GM12878 (cell line): ENCODE measurements around the gene GBX1. TPM values are rescaled to one million over a fixed set of nuclear protein-coding genes. Genes with fewer than 3 reads are reported as not detected.

Experiments used
- ATAC-seq: fragments of 200-7000 bp; cut with Tn5 transposase; 3 replicates; pipeline ENCODE4 v1.9.1; 2020; ENCODE audit warnings: mild to moderate bottlenecking, moderate library complexity
- BruUV-seq: library from RNA; stranded (reverse); fragments of 400-500 nt; replicated peaks from 2 replicates; lab custom pipeline; 2021; lab: Mats Ljungman, UMichigan
- CTCF ChIA-PET: fragments of 300-600 bp; sonication (Branson Sonifier 250); formaldehyde crosslinking; extraction: SDS; loops from one replicate; lab custom pipeline; 2021; ENCODE audit warnings: inconsistent platforms; lab: Yijun Ruan, JAX
- POLR2A ChIA-PET: fragments of 350-600 bp; formaldehyde crosslinking; extraction: SDS; loops from one replicate; lab custom pipeline; 2021; ENCODE audit warnings: inconsistent platforms; lab: Charles Lee
- RAD21 ChIA-PET: fragments of 300-600 bp; sonication (Branson Sonifier 250); formaldehyde crosslinking; loops from one replicate; lab custom pipeline; 2023; ENCODE audit warnings: antibody characterized with exemption; ENCODE audit not compliant: unreplicated experiment; lab: Charles Lee
- SMC1A ChIA-PET: fragments of 300-600 bp; sonication (Branson Sonifier 250); formaldehyde crosslinking; loops from one replicate; lab custom pipeline; 2023; ENCODE audit not compliant: unreplicated experiment, uncharacterized antibody; lab: Charles Lee
- DNase-seq: peaks from one replicate; pipeline ENCODE4 v3.0.0-alpha.2; 2011; ENCODE audit warnings: low read depth, low spot score
- FAIRE-seq: peaks from 3 replicates; lab custom pipeline; 2011; peaks lifted over from hg19 to GRCh38; lab: Jason Lieb, UNC
- H2AFZ ChIP-seq: 2 replicates; pipeline ENCODE4 v1.6.0; 2011; ENCODE audit warnings: low read depth, low read length, control low read depth; ENCODE audit not compliant: control insufficient read depth
- H3K27ac ChIP-seq: 2 replicates; pipeline ENCODE4 v1.5.1; 2011; ENCODE audit warnings: control low read depth; ENCODE audit not compliant: control insufficient read depth, insufficient read depth
- H3K27me3 ChIP-seq, 2 experiments: replicated peaks in 1 of 2; 2 replicates each; pipeline versions ENCODE4 v1.6.0 to v1.6.1; 2011; ENCODE audit warnings: low read length in 1 of 2; ENCODE audit not compliant: control insufficient read depth in 2 of 2, insufficient read depth in 2 of 2
- H3K36me3 ChIP-seq, 2 experiments: 2 replicates each; pipeline ENCODE4 v1.5.1; 2011; ENCODE audit warnings: low read length in 1 of 2; ENCODE audit not compliant: control insufficient read depth in 2 of 2, insufficient read depth in 2 of 2
- H3K4me1 ChIP-seq: 2 replicates; pipeline ENCODE4 v1.6.1; 2011; ENCODE audit warnings: mild to moderate bottlenecking, low read length, moderate library complexity, mixed read lengths; ENCODE audit not compliant: control insufficient read depth, insufficient read depth
- H3K4me2 ChIP-seq: 2 replicates; pipeline ENCODE4 v1.6.0; 2011; ENCODE audit warnings: control low read depth; ENCODE audit not compliant: control insufficient read depth, insufficient read depth
- H3K4me3 ChIP-seq: fragments of 200-600 bp; sonication (generic); 2 replicates; pipeline ENCODE4 v1.5.1; 2016
- H3K79me2 ChIP-seq: 2 replicates; pipeline ENCODE4 v1.6.0; 2011; ENCODE audit warnings: low read length; ENCODE audit not compliant: control insufficient read depth, insufficient read depth
- H3K9ac ChIP-seq: 2 replicates; pipeline ENCODE4 v1.8.0; 2011; ENCODE audit warnings: low read length, control low read depth, mixed read lengths; ENCODE audit not compliant: control insufficient read depth, insufficient read depth
- H3K9me3 ChIP-seq: replicated peaks from 3 replicates; pipeline ENCODE4 v1.5.1; 2011; ENCODE audit warnings: mild to moderate bottlenecking, low read length; ENCODE audit not compliant: control insufficient read depth, insufficient read depth
- H4K20me1 ChIP-seq: 2 replicates; pipeline ENCODE4 v1.6.0; 2011; ENCODE audit not compliant: control insufficient read depth, insufficient read depth
- CHD1 ChIP-seq: IDR thresholded peaks from 2 replicates; pipeline ENCODE4 v1.6.1; 2012; ENCODE audit warnings: low read depth, low read length, improper control_type of control experiment
- ETV6 ChIP-seq, 2 experiments: fragments of 450-650 bp in 1 of 2; IDR thresholded peaks in 1 of 2; conservative IDR thresholded peaks in 1 of 2; 2 replicates each; pipeline ENCODE4 v1.6.1; 2014; ENCODE audit warnings: antibody characterized with exemption in 1 of 2, borderline replicate concordance in 1 of 2, low read depth in 1 of 2, mild to moderate bottlenecking in 1 of 2, moderate library complexity in 1 of 2
- MXI1 ChIP-seq: fragments of 150-350 bp; IDR thresholded peaks from 2 replicates; pipeline ENCODE4 v1.6.1; 2011; ENCODE audit warnings: low read depth, mild to moderate bottlenecking, inconsistent platforms, low read length, improper control_type of control experiment
- NBN ChIP-seq: fragments of 450-650 bp; IDR thresholded peaks from 2 replicates; pipeline ENCODE4 v1.6.1; 2016
- NFYA ChIP-seq: IDR thresholded peaks from 2 replicates; pipeline ENCODE4 v1.6.1; 2011; ENCODE audit warnings: low read depth, mild to moderate bottlenecking, low read length, improper control_type of control experiment, borderline replicate concordance
- RAD21 ChIP-seq: IDR thresholded peaks from 2 replicates; pipeline ENCODE4 v1.6.1; 2011; ENCODE audit warnings: mild to moderate bottlenecking, low read depth, low read length, moderate library complexity; ENCODE audit not compliant: insufficient read depth
- REST ChIP-seq: IDR thresholded peaks from 2 replicates; pipeline ENCODE4 v1.6.1; 2012; ENCODE audit warnings: mild to moderate bottlenecking, low read depth, low read length
- YBX1 ChIP-seq: fragments of 450-650 bp; IDR thresholded peaks from 2 replicates; pipeline ENCODE4 v1.6.1; 2016; ENCODE audit warnings: antibody characterized with exemption
- ZZZ3 ChIP-seq: IDR thresholded peaks from 2 replicates; pipeline ENCODE4 v1.6.1; 2011; ENCODE audit warnings: low read depth; ENCODE audit not compliant: control insufficient read depth, insufficient read length
- WGBS: methylation state at CpG from one replicate; pipeline ENCODE4 v1.1.6; 2016; ENCODE audit warnings: low lambda C conversion rate; ENCODE audit not compliant: insufficient replicate concordance, insufficient coverage; ENCODE audit errors: missing lambda C conversion rate; 5-methylcytosine and 5-hydroxymethylcytosine counted together
- in situ Hi-C: fragments of 300-500 bp; cut with MboI; formaldehyde crosslinking; loops from 9 replicates; pipeline ENCODE4 v1.14.3; 2018; ENCODE audit warnings: mixed read lengths
- intact Hi-C: fragments of 100-400 bp; cut with micrococcal nuclease; formaldehyde crosslinking; loops from one replicate; pipeline ENCODE4 v1.14.2; 2022; ENCODE audit not compliant: unreplicated experiment
- polyA plus RNA-seq, 11 experiments: library from polyadenylated mRNA; depleted of rRNA in 4 of 11; unstranded in 6 of 11; stranded (reverse) in 5 of 11; fragments of >200 nt; fragmentation: Nextera tagmentation in 4 of 11; fragmentation: Illumina TruSeq in 1 of 11; extraction: Ambion mirVana in 4 of 11; extraction: Trizol in 1 of 11; gene quantifications; 1 replicate in 1 of 11; 2 replicates in 10 of 11; pipeline versions ENCODE4 v1.2.1 to v1.2.3, GENCODE V29; 2011 to 2016; ENCODE audit warnings: inconsistent platforms in 2 of 11, missing spikeins in 2 of 11, low read depth in 1 of 11
- total RNA-seq, 4 experiments: library from RNA; depleted of rRNA in 3 of 4; stranded (reverse); fragments of >200 nt in 3 of 4; fragmentation: Illumina TruSeq in 1 of 4; extraction: Trizol in 1 of 4; gene quantifications; 2 replicates each; pipeline versions ENCODE4 v1.2.1 to v1.2.3, GENCODE V29; 2013 to 2021
- TF ChIP-seq, protein P1 (sequence below): fragments of 450-650 bp; IDR thresholded peaks from 2 replicates; pipeline ENCODE4 v1.6.1; 2017; ENCODE audit warnings: low read depth, mild to moderate bottlenecking, moderate library complexity
- TF ChIP-seq, protein P2 (sequence below): fragments of 150-350 bp; IDR thresholded peaks from 2 replicates; pipeline ENCODE4 v1.6.1; 2016; ENCODE audit warnings: low read depth, low read length
- TF ChIP-seq, protein P3 (sequence below): fragments of 450-650 bp; IDR thresholded peaks from 2 replicates; pipeline ENCODE4 v1.6.1; 2017; ENCODE audit warnings: borderline replicate concordance

GBX1 gene
- total and polyA plus RNA-seq, 10 of the 15 experiments (the other 5 are each of a cell fraction or from before 2014, with no cell fraction given) = not detected

- BruUV-seq = no TSS peak
- ChIA-PET RAD21 (no interaction called here), SMC1A (no interaction called here), CTCF (no interaction called here), POLR2A (no interaction called here)
- Histone ChIP-seq H4K20me1 (no peaks in the 10 kb centered on the region), H3K9me3 (no peaks in the 10 kb centered on the region), H3K27ac (no peak overlapping the region), H3K4me2 (no peak overlapping the region), H3K9ac (no peak overlapping the region), H3K27me3 (peaks cover 1 to 2% of the 10 kb centered on the region in 2 experiments; a peak in 2 of 4 replicates), H3K36me3 (peaks cover 0 to 4% of the 10 kb centered on the region in 2 experiments; a peak in 3 of 4 replicates), H3K4me1 (no peaks in the 10 kb centered on the region), H2AFZ (no peak overlapping the region), H3K4me3 (no peak overlapping the region), H3K79me2 (no peaks in the 10 kb centered on the region)
- intact Hi-C loops (no loop called here), in situ Hi-C loops (no loop called here)
- DNase-seq (no peak), ATAC-seq (no peak), FAIRE-seq (no peak)
- WGBS = 91% methylated on average over 6 of the region's 6 CpGs
- TF ChIP-seq, protein P1, sequence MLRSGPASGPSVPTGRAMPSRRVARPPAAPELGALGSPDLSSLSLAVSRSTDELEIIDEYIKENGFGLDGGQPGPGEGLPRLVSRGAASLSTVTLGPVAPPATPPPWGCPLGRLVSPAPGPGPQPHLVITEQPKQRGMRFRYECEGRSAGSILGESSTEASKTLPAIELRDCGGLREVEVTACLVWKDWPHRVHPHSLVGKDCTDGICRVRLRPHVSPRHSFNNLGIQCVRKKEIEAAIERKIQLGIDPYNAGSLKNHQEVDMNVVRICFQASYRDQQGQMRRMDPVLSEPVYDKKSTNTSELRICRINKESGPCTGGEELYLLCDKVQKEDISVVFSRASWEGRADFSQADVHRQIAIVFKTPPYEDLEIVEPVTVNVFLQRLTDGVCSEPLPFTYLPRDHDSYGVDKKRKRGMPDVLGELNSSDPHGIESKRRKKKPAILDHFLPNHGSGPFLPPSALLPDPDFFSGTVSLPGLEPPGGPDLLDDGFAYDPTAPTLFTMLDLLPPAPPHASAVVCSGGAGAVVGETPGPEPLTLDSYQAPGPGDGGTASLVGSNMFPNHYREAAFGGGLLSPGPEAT = no peak
- no peak for TF ChIP-seq NBN
- TF ChIP-seq REST = no peak
- no peak for TF ChIP-seq NFYA
- no peak for TF ChIP-seq YBX1
- no peak for TF ChIP-seq ETV6 (conservative IDR thresholded peaks at IDR 0.05 in 1 of 2, IDR thresholded peaks at IDR 0.05 in 1 of 2; ENCODE audit: borderline replicate concordance in 1 of 2, low read depth in 1 of 2)
- no peak for TF ChIP-seq MXI1
- TF ChIP-seq CHD1 = no peak
- TF ChIP-seq, protein P2, sequence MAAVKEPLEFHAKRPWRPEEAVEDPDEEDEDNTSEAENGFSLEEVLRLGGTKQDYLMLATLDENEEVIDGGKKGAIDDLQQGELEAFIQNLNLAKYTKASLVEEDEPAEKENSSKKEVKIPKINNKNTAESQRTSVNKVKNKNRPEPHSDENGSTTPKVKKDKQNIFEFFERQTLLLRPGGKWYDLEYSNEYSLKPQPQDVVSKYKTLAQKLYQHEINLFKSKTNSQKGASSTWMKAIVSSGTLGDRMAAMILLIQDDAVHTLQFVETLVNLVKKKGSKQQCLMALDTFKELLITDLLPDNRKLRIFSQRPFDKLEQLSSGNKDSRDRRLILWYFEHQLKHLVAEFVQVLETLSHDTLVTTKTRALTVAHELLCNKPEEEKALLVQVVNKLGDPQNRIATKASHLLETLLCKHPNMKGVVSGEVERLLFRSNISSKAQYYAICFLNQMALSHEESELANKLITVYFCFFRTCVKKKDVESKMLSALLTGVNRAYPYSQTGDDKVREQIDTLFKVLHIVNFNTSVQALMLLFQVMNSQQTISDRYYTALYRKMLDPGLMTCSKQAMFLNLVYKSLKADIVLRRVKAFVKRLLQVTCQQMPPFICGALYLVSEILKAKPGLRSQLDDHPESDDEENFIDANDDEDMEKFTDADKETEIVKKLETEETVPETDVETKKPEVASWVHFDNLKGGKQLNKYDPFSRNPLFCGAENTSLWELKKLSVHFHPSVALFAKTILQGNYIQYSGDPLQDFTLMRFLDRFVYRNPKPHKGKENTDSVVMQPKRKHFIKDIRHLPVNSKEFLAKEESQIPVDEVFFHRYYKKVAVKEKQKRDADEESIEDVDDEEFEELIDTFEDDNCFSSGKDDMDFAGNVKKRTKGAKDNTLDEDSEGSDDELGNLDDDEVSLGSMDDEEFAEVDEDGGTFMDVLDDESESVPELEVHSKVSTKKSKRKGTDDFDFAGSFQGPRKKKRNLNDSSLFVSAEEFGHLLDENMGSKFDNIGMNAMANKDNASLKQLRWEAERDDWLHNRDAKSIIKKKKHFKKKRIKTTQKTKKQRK = no peak
- TF ChIP-seq, protein P3, sequence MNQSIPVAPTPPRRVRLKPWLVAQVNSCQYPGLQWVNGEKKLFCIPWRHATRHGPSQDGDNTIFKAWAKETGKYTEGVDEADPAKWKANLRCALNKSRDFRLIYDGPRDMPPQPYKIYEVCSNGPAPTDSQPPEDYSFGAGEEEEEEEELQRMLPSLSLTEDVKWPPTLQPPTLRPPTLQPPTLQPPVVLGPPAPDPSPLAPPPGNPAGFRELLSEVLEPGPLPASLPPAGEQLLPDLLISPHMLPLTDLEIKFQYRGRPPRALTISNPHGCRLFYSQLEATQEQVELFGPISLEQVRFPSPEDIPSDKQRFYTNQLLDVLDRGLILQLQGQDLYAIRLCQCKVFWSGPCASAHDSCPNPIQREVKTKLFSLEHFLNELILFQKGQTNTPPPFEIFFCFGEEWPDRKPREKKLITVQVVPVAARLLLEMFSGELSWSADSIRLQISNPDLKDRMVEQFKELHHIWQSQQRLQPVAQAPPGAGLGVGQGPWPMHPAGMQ = no peak
- no peak for TF ChIP-seq ZZZ3
- no peak for TF ChIP-seq RAD21
Observed at GRCh38 chr7:151209588-151209987, 42.1 kb upstream of the GBX1 start.
